Dendritic cell treated with granulocyte-macrophage colony-stimulating factor and Interleukin-4, amounts not matched to agents 40 ng/mL and 50 ng/mL, for 4 days (primary cell): ENCODE data around the gene LYSMD2.

Experiments used
- H3K27ac Mint-ChIP-seq: one replicate; pipeline ENCODE4 v1.8.0; 2022; ENCODE audit warnings: mild to moderate bottlenecking, mixed read lengths
- H3K27me3 Mint-ChIP-seq: one replicate; pipeline ENCODE4 v1.8.0; 2022; ENCODE audit warnings: mild to moderate bottlenecking, mixed read lengths
- H3K36me3 Mint-ChIP-seq: one replicate; pipeline ENCODE4 v1.8.0; 2022; ENCODE audit warnings: low read depth, mixed read lengths
- H3K4me1 Mint-ChIP-seq: one replicate; pipeline ENCODE4 v1.8.0; 2022; ENCODE audit warnings: low read depth, mixed read lengths
- H3K4me3 Mint-ChIP-seq: one replicate; pipeline ENCODE4 v1.8.0; 2022; ENCODE audit warnings: mild to moderate bottlenecking, moderate library complexity, mixed read lengths
- H3K9me3 Mint-ChIP-seq: one replicate; pipeline ENCODE4 v1.8.0; 2022; ENCODE audit warnings: mixed read lengths
- intact Hi-C: fragments of 100-400 bp; cut with micrococcal nuclease; formaldehyde crosslinking; loops from one replicate; pipeline ENCODE4 v1.15.0; 2022

The LYSMD2 gene

GRCh38 chr15:51765751-51766150 is 28.3 kb upstream of the LYSMD2 start:
- Mint-ChIP-seq H3K4me1 (peaks cover 41% of the 10 kb centered on the region), H3K27me3 (no peaks in the 10 kb centered on the region), H3K36me3 (peaks cover 30% of the 10 kb centered on the region), H3K4me3 (no peak overlapping the region), H3K9me3 (peaks cover 8% of the 10 kb centered on the region), H3K27ac (no peak overlapping the region)
- intact Hi-C loops, result no loop called here

GRCh38 chr15:51760805-51761204 is 23.4 kb upstream of the LYSMD2 start:
- no peaks in the 10 kb centered on the region for H3K36me3 Mint-ChIP-seq
- H3K4me3 Mint-ChIP-seq, result no peak overlapping the region
- H3K27me3 Mint-ChIP-seq, result no peaks in the 10 kb centered on the region
- intact Hi-C loops, result no loop called here
- no peak overlapping the region for H3K27ac Mint-ChIP-seq
- peaks cover 55% of the 10 kb centered on the region for H3K4me1 Mint-ChIP-seq
- no peaks in the 10 kb centered on the region for H3K9me3 Mint-ChIP-seq

GRCh38 chr15:51759557-51760070 is 22.2 kb upstream of the LYSMD2 start:
- H3K9me3 Mint-ChIP-seq, result no peaks in the 10 kb centered on the region
- no peak overlapping the region for H3K4me3 Mint-ChIP-seq
- H3K4me1 Mint-ChIP-seq, result peaks cover 58% of the 10 kb centered on the region

DNA sequence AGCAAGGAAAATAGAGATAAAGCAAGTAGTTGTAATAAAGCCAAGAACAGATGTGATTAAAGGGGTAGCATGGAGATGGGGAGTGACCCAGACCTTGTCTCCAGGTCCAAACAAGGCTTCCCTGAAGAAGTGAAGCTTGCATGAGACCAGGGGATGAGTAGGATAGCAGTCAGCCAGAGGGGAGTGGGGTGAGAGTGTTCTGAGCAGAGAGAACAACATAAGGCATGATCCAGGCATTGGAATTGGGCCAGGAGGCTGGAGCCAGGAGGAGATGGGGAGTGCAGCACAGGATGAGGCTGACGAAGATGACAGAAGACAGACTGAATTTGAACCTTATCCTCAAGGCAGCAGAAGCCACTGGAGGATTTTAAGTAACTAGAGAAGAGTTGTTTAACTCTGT is 21.2 kb upstream of the LYSMD2 start:
- Mint-ChIP-seq H3K36me3 (no peaks in the 10 kb centered on the region), H3K27ac (no peak overlapping the region), H3K4me1 (peaks cover 64% of the 10 kb centered on the region), H3K9me3 (no peaks in the 10 kb centered on the region), H3K27me3 (no peaks in the 10 kb centered on the region), H3K4me3 (no peak overlapping the region)
- intact Hi-C loops, result no loop called here

More at GRCh38 chr15:51759557-51760070, 22.2 kb upstream of the LYSMD2 start:
- Mint-ChIP-seq H3K27ac (no peak overlapping the region), H3K27me3 (no peaks in the 10 kb centered on the region), H3K36me3 (no peaks in the 10 kb centered on the region)
- intact Hi-C loops, result no loop called here

GRCh38 chr15:51757450-51757849 is 20.0 kb upstream of the LYSMD2 start:
- peaks cover 76% of the 10 kb centered on the region for H3K4me1 Mint-ChIP-seq
- intact Hi-C loops, result no loop called here
- H3K27ac Mint-ChIP-seq, result no peak overlapping the region
- H3K4me3 Mint-ChIP-seq, result no peak overlapping the region
- H3K9me3 Mint-ChIP-seq, result no peaks in the 10 kb centered on the region
- no peaks in the 10 kb centered on the region for H3K36me3 Mint-ChIP-seq
- peaks cover 6% of the 10 kb centered on the region for H3K27me3 Mint-ChIP-seq

DNA sequence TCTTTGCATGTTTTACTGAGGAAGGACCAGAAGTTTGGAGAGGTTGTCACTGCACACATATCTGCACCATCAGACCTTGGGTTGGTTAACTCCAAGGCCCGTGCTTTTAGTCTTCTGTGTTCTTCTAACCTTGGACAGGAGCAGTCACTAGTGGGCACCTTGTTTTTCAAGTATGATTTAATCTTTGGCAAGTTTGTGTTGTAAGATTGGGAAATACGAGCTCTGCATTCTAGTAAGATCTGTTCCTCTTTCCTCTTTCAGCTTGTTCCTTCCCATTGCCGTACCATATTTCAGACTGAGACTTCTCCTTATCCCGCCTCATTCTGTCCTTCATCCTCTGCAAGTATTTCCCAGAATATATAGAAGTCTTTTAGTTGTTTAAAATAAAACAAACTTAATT is 19.0 kb upstream of the LYSMD2 start:
- Mint-ChIP-seq H3K9me3 (no peaks in the 10 kb centered on the region), H3K4me3 (no peak overlapping the region), H3K36me3 (no peaks in the 10 kb centered on the region), H3K4me1 (peaks cover 80% of the 10 kb centered on the region), H3K27me3 (peaks cover 6% of the 10 kb centered on the region), H3K27ac (peak overlapping the region; percentile 47)
- intact Hi-C loops, result no loop called here

- Mint-ChIP-seq H3K36me3 (no peaks in the 10 kb centered on the region), H3K9me3 (no peaks in the 10 kb centered on the region)
- intact Hi-C loops, result no loop called here
Measured at GRCh38 chr15:51755790-51756189, 18.3 kb upstream of the LYSMD2 start.

GRCh38 chr15:51754267-51754666 is 16.8 kb upstream of the LYSMD2 start:
- no peaks in the 10 kb centered on the region for H3K9me3 Mint-ChIP-seq
- peaks cover 71% of the 10 kb centered on the region for H3K4me1 Mint-ChIP-seq
- intact Hi-C loops, result loop anchor here (5.0 kb wide), 1 partner anchor 82 kb away; no protein-coding TSS in a partner anchor
- no peaks in the 10 kb centered on the region for H3K36me3 Mint-ChIP-seq
- H3K27me3 Mint-ChIP-seq, result peaks cover 25% of the 10 kb centered on the region
- no peak overlapping the region for H3K4me3 Mint-ChIP-seq
- no peak overlapping the region for H3K27ac Mint-ChIP-seq

More at GRCh38 chr15:51755790-51756189, 18.3 kb upstream of the LYSMD2 start:
- Mint-ChIP-seq H3K4me3 (no peak overlapping the region), H3K4me1 (peaks cover 81% of the 10 kb centered on the region), H3K27me3 (peaks cover 11% of the 10 kb centered on the region), H3K27ac (peak overlapping the region; percentile 47)

- Mint-ChIP-seq H3K9me3 (no peaks in the 10 kb centered on the region), H3K36me3 (no peaks in the 10 kb centered on the region), H3K4me3 (peak overlapping the region; percentile 85), H3K4me1 (peaks cover 58% of the 10 kb centered on the region), H3K27me3 (peaks cover 26% of the 10 kb centered on the region), H3K27ac (peak overlapping the region; percentile 54)
- intact Hi-C loops, result loop anchor here (5.0 kb wide), 1 partner anchor 81 kb away; no protein-coding TSS in a partner anchor
Measured at GRCh38 chr15:51752888-51753287, 15.4 kb upstream of the LYSMD2 start.

- H3K9me3 Mint-ChIP-seq, result no peaks in the 10 kb centered on the region
- peak overlapping the region; percentile 60 for H3K27ac Mint-ChIP-seq
- intact Hi-C loops, result loop anchor here (5.0 kb wide), 1 partner anchor 80 kb away; no protein-coding TSS in a partner anchor
- peaks cover 54% of the 10 kb centered on the region for H3K4me1 Mint-ChIP-seq
- no peaks in the 10 kb centered on the region for H3K36me3 Mint-ChIP-seq
- H3K4me3 Mint-ChIP-seq, result peak overlapping the region; percentile 85
- H3K27me3 Mint-ChIP-seq, result peaks cover 26% of the 10 kb centered on the region
Measured at GRCh38 chr15:51751697-51752683, 14.5 kb upstream of the LYSMD2 start.

- peak within 1 kb of the TSS; percentile 60 for H3K27ac Mint-ChIP-seq
- peaks cover 26% of the 10 kb centered on the region for H3K27me3 Mint-ChIP-seq
- no peaks in the 10 kb centered on the region for H3K9me3 Mint-ChIP-seq
- H3K4me1 Mint-ChIP-seq, result peaks cover 46% of the 10 kb centered on the region
- H3K36me3 Mint-ChIP-seq, result no peaks in the 10 kb centered on the region
- intact Hi-C loops, result loop anchor here (5.0 kb wide), 1 partner anchor 79 kb away; no protein-coding TSS in a partner anchor
- peak within 1 kb of the TSS; percentile 85 for H3K4me3 Mint-ChIP-seq
Measured at GRCh38 chr15:51750792-51751696, 13.6 kb upstream of the LYSMD2 start, which contains the start of gene TMOD2. TMOD2 (plus strand) TSS chr15:51751597; CDS start chr15:51766442, 14,845 bp downstream.

DNA sequence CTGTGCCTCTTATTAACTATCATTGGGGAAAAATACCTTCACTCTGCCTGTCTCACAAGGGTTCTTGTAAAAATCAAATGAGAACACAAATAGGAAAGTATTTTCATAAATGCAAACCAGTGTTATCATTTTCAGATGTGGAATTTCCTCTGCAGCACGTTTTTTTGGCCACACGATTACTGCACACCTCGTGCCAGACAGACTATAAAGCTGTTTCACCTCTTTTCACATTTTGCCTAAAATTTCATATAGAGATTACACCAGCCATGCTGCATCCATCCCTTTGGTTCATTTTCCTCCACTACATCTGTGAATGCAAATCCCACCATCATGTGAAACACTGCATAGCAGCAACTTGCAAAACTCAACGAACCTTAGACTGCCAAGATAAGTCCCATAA is 12.7 kb upstream of the LYSMD2 start:
- Mint-ChIP-seq H3K27me3 (peaks cover 26% of the 10 kb centered on the region), H3K4me1 (peaks cover 37% of the 10 kb centered on the region), H3K27ac (no peak overlapping the region), H3K36me3 (no peaks in the 10 kb centered on the region), H3K4me3 (no peak overlapping the region), H3K9me3 (no peaks in the 10 kb centered on the region)
- intact Hi-C loops, result loop anchor here (5.0 kb wide), 1 partner anchor 78 kb away; no protein-coding TSS in a partner anchor

- intact Hi-C loops, result no loop called here
- Mint-ChIP-seq H3K4me1 (peaks cover 33% of the 10 kb centered on the region), H3K9me3 (no peaks in the 10 kb centered on the region), H3K27ac (no peak overlapping the region), H3K4me3 (no peak overlapping the region), H3K27me3 (peaks cover 26% of the 10 kb centered on the region), H3K36me3 (no peaks in the 10 kb centered on the region)
Measured at GRCh38 chr15:51749307-51749706, 11.9 kb upstream of the LYSMD2 start.
